Neuron (in vitro differentiated cells): ENCODE measurements around the gene MGRN1.

Source experiments
- H2AFZ ChIP-seq: one replicate; pipeline ENCODE4 v1.6.1; 2013; ENCODE audit warnings: low read depth, mild to moderate bottlenecking, inconsistent platforms, low read length, moderate library complexity
- H3K27me3 ChIP-seq: one replicate; pipeline ENCODE4 v1.6.1; 2013; ENCODE audit warnings: low read length; ENCODE audit not compliant: insufficient read depth
- H3K36me3 ChIP-seq: one replicate; pipeline ENCODE4 v1.6.1; 2013; ENCODE audit warnings: low read length; ENCODE audit not compliant: insufficient read depth
- H3K4me1 ChIP-seq: one replicate; pipeline ENCODE4 v1.6.1; 2013; ENCODE audit warnings: low read length; ENCODE audit not compliant: insufficient read depth
- H3K4me3 ChIP-seq: 2 replicates; pipeline ENCODE4 v1.5.1; 2013; ENCODE audit warnings: mild to moderate bottlenecking, low read length, moderate library complexity
- H3K9me3 ChIP-seq: one replicate; pipeline ENCODE4 v1.6.1; 2013; ENCODE audit warnings: low read length

Gene MGRN1

GRCh38 chr16:4594433-4595410 lies 29.9 kb upstream of the MGRN1 start:
- Histone ChIP-seq H3K4me1 (peaks cover 5% of the 10 kb centered on the region), H2AFZ (no peak overlapping the region), H3K27me3 (no peaks in the 10 kb centered on the region), H3K9me3 (no peaks in the 10 kb centered on the region), H3K4me3 (no peak overlapping the region), H3K36me3 (no peaks in the 10 kb centered on the region)

GRCh38 chr16:4597174-4597573 lies 27.5 kb upstream of the MGRN1 start:
- H3K4me1 ChIP-seq: peaks cover 16% of the 10 kb centered on the region
- no peaks in the 10 kb centered on the region for H3K36me3 ChIP-seq
- H2AFZ ChIP-seq: no peak overlapping the region
- H3K27me3 ChIP-seq: no peaks in the 10 kb centered on the region
- no peaks in the 10 kb centered on the region for H3K9me3 ChIP-seq
- H3K4me3 ChIP-seq: no peak overlapping the region

GRCh38 chr16:4599037-4599436 lies 25.6 kb upstream of the MGRN1 start:
- peaks cover 11% of the 10 kb centered on the region for H3K4me1 ChIP-seq
- no peak overlapping the region for H2AFZ ChIP-seq
- H3K36me3 ChIP-seq: no peaks in the 10 kb centered on the region
- H3K9me3 ChIP-seq: no peaks in the 10 kb centered on the region
- H3K4me3 ChIP-seq: no peak overlapping the region
- no peaks in the 10 kb centered on the region for H3K27me3 ChIP-seq

GRCh38 chr16:4599545-4599944 lies 25.1 kb upstream of the MGRN1 start:
- H3K27me3 ChIP-seq: no peaks in the 10 kb centered on the region

GRCh38 chr16:4601036-4601863 lies 23.4 kb upstream of the MGRN1 start:
- H3K4me1 ChIP-seq: peaks cover 11% of the 10 kb centered on the region
- H3K27me3 ChIP-seq: no peaks in the 10 kb centered on the region
- H2AFZ ChIP-seq: no peak overlapping the region
- H3K9me3 ChIP-seq: no peaks in the 10 kb centered on the region
- H3K36me3 ChIP-seq: no peaks in the 10 kb centered on the region
- H3K4me3 ChIP-seq: no peak overlapping the region

More at GRCh38 chr16:4599545-4599944, 25.1 kb upstream of the MGRN1 start:
- H2AFZ ChIP-seq: no peak overlapping the region
- H3K4me3 ChIP-seq: no peak overlapping the region
- peaks cover 11% of the 10 kb centered on the region for H3K4me1 ChIP-seq
- H3K36me3 ChIP-seq: no peaks in the 10 kb centered on the region
- H3K9me3 ChIP-seq: no peaks in the 10 kb centered on the region

- Histone ChIP-seq H3K27me3 (no peaks in the 10 kb centered on the region), H2AFZ (no peak overlapping the region), H3K4me3 (no peak overlapping the region), H3K4me1 (peaks cover 11% of the 10 kb centered on the region), H3K36me3 (no peaks in the 10 kb centered on the region), H3K9me3 (no peaks in the 10 kb centered on the region)
Observed at GRCh38 chr16:4601864-4602186, 22.8 kb upstream of the MGRN1 start.

- Histone ChIP-seq H2AFZ (no peak overlapping the region), H3K4me1 (peaks cover 11% of the 10 kb centered on the region), H3K27me3 (no peaks in the 10 kb centered on the region), H3K9me3 (no peaks in the 10 kb centered on the region), H3K4me3 (no peak overlapping the region), H3K36me3 (peaks cover 1% of the 10 kb centered on the region)
Observed at GRCh38 chr16:4602331-4602730, 22.3 kb upstream of the MGRN1 start.

- H3K9me3 ChIP-seq: no peaks in the 10 kb centered on the region
- H3K4me3 ChIP-seq: no peak overlapping the region
- H3K36me3 ChIP-seq: peaks cover 10% of the 10 kb centered on the region
- no peak overlapping the region for H2AFZ ChIP-seq
- no peaks in the 10 kb centered on the region for H3K27me3 ChIP-seq
- peaks cover 11% of the 10 kb centered on the region for H3K4me1 ChIP-seq
Observed at GRCh38 chr16:4603624-4604170, 20.9 kb upstream of the MGRN1 start.

- no peaks in the 10 kb centered on the region for H3K27me3 ChIP-seq
- no peaks in the 10 kb centered on the region for H3K9me3 ChIP-seq
- H3K36me3 ChIP-seq: peaks cover 10% of the 10 kb centered on the region
- H3K4me3 ChIP-seq: no peak overlapping the region
- peaks cover 11% of the 10 kb centered on the region for H3K4me1 ChIP-seq
- H2AFZ ChIP-seq: no peak overlapping the region
Observed at GRCh38 chr16:4604401-4604800, 20.2 kb upstream of the MGRN1 start.

GRCh38 chr16:4606354-4606753 lies 18.3 kb upstream of the MGRN1 start:
- peaks cover 7% of the 10 kb centered on the region for H3K4me1 ChIP-seq
- no peak overlapping the region for H2AFZ ChIP-seq
- H3K4me3 ChIP-seq: no peak overlapping the region
- peaks cover 15% of the 10 kb centered on the region for H3K36me3 ChIP-seq
- H3K27me3 ChIP-seq: no peaks in the 10 kb centered on the region
- no peaks in the 10 kb centered on the region for H3K9me3 ChIP-seq

GRCh38 chr16:4607841-4608703 lies 16.6 kb upstream of the MGRN1 start:
- Histone ChIP-seq H3K9me3 (no peaks in the 10 kb centered on the region), H2AFZ (no peak overlapping the region), H3K4me1 (peaks cover 1% of the 10 kb centered on the region), H3K27me3 (no peaks in the 10 kb centered on the region), H3K36me3 (peaks cover 15% of the 10 kb centered on the region), H3K4me3 (no peak overlapping the region)

GRCh38 chr16:4608704-4608980 lies 16.0 kb upstream of the MGRN1 start:
- H2AFZ ChIP-seq: no peak overlapping the region
- no peaks in the 10 kb centered on the region for H3K9me3 ChIP-seq
- peaks cover 15% of the 10 kb centered on the region for H3K36me3 ChIP-seq
- peaks cover 7% of the 10 kb centered on the region for H3K4me1 ChIP-seq
- H3K27me3 ChIP-seq: no peaks in the 10 kb centered on the region
- no peak overlapping the region for H3K4me3 ChIP-seq
